Liver (tissue), 9 donors: Measurements from ENCODE around the gene NR6A1. TPM values are rescaled to one million over a fixed set of nuclear protein-coding genes. Genes with fewer than 3 reads are reported as not detected.

Experiments used
- DNase-seq: peaks from one replicate; pipeline ENCODE4 v3.0.0-alpha.2; 2017; ENCODE audit warnings: low spot score
- H3K27ac ChIP-seq, 2 donors: one replicate each; pipeline ENCODE4 v1.7.0; 2013; ENCODE audit warnings: inconsistent platforms in 2 of 2, low read length in 2 of 2, control low read depth in 1 of 2, low read depth in 1 of 2, mild to moderate bottlenecking in 1 of 2
- H3K27me3 ChIP-seq, 4 donors: one replicate each; pipeline versions ENCODE4 v1.6.1 to v1.7.0; 2013; ENCODE audit warnings: low read length in 3 of 4, inconsistent platforms in 1 of 4, mild to moderate bottlenecking in 1 of 4, moderate library complexity in 1 of 4; ENCODE audit not compliant: control insufficient read depth in 4 of 4, insufficient read depth in 4 of 4
- H3K36me3 ChIP-seq, 4 donors: one replicate each; pipeline versions ENCODE4 v1.6.1 to v1.7.0; 2013; ENCODE audit warnings: low read length in 3 of 4, mild to moderate bottlenecking in 3 of 4, low read depth in 1 of 4, moderate library complexity in 1 of 4; ENCODE audit not compliant: control insufficient read depth in 4 of 4, insufficient read depth in 3 of 4
- H3K4me1 ChIP-seq, 4 donors: one replicate each; pipeline versions ENCODE4 v1.6.1 to v1.7.0; 2013; ENCODE audit warnings: low read length in 3 of 4, mild to moderate bottlenecking in 3 of 4, moderate library complexity in 1 of 4; ENCODE audit not compliant: control insufficient read depth in 4 of 4, insufficient read depth in 4 of 4
- H3K4me3 ChIP-seq, 3 donors: one replicate each; pipeline versions ENCODE4 v1.6.1 to v1.7.0; 2013; ENCODE audit warnings: low read length in 3 of 3, control low read depth in 1 of 3, low read depth in 1 of 3, mild to moderate bottlenecking in 1 of 3
- H3K9ac ChIP-seq, 2 donors: one replicate each; pipeline ENCODE4 v1.7.0; 2013; ENCODE audit warnings: low read length in 2 of 2, mild to moderate bottlenecking in 2 of 2, moderate library complexity in 2 of 2, control low read depth in 1 of 2, low read depth in 1 of 2
- H3K9me3 ChIP-seq, 4 donors: one replicate each; pipeline versions ENCODE4 v1.6.1 to v1.7.0; 2013; ENCODE audit warnings: low read length in 3 of 4; ENCODE audit not compliant: control insufficient read depth in 4 of 4
- FOXA1 ChIP-seq: IDR thresholded peaks from 2 replicates; pipeline ENCODE4 v1.6.1; 2016; ENCODE audit warnings: antibody characterized with exemption
- FOXA2 ChIP-seq: IDR thresholded peaks from 2 replicates; pipeline ENCODE4 v1.6.1; 2016; ENCODE audit warnings: antibody characterized with exemption
- GABPA ChIP-seq, 2 donors: IDR thresholded peaks in 1 of 2; conservative IDR thresholded peaks in 1 of 2; 2 replicates each; pipeline ENCODE4 v1.6.1; 2016; ENCODE audit warnings: antibody characterized with exemption in 2 of 2, mild to moderate bottlenecking in 1 of 2, moderate library complexity in 1 of 2
- HNF4A ChIP-seq, 2 donors: conservative IDR thresholded peaks; 2 replicates each; pipeline ENCODE4 v1.6.1; 2016; ENCODE audit warnings: antibody characterized with exemption in 2 of 2, mild to moderate bottlenecking in 2 of 2
- HNF4G ChIP-seq: IDR thresholded peaks from 2 replicates; pipeline ENCODE4 v1.6.1; 2016; ENCODE audit warnings: antibody characterized with exemption
- JUND ChIP-seq, 2 donors: IDR thresholded peaks; 2 replicates each; pipeline ENCODE4 v1.6.1; 2016; ENCODE audit warnings: antibody characterized with exemption in 2 of 2
- NR2F2 ChIP-seq: IDR thresholded peaks from 2 replicates; pipeline ENCODE4 v1.6.1; 2016; ENCODE audit warnings: antibody characterized with exemption
- RAD21 ChIP-seq, 2 donors: IDR thresholded peaks; 2 replicates each; pipeline ENCODE4 v1.6.1; 2016; ENCODE audit warnings: antibody characterized with exemption in 2 of 2, mild to moderate bottlenecking in 2 of 2
- RXRA ChIP-seq, 2 donors: IDR thresholded peaks; 2 replicates each; pipeline ENCODE4 v1.6.1; 2017 to 2018; ENCODE audit warnings: antibody characterized with exemption in 2 of 2, mild to moderate bottlenecking in 1 of 2
- SP1 ChIP-seq: IDR thresholded peaks from 2 replicates; pipeline ENCODE4 v1.6.1; 2018; ENCODE audit warnings: antibody characterized with exemption, mild to moderate bottlenecking
- YY1 ChIP-seq: IDR thresholded peaks from 2 replicates; pipeline ENCODE4 v1.6.1; 2016; ENCODE audit warnings: antibody characterized with exemption, mild to moderate bottlenecking
- ZBTB33 ChIP-seq: IDR thresholded peaks from 2 replicates; pipeline ENCODE4 v1.6.1; 2016; ENCODE audit warnings: antibody characterized with exemption
- WGBS: extraction: QIAGEN DNeasy Blood & Tissue Kit; methylation state at CpG from one replicate; pipeline ENCODE4 v1.1.7; 2013; 5-methylcytosine and 5-hydroxymethylcytosine counted together
- polyA plus RNA-seq, 2 donors: library from polyadenylated mRNA; stranded (reverse) in 1 of 2; unstranded in 1 of 2; fragments of 200-250 nt in 1 of 2; fragments of >200 nt in 1 of 2; fragmentation: Nextera tagmentation in 1 of 2; extraction: Ambion mirVana in 1 of 2; gene quantifications; one replicate each; pipeline versions ENCODE4 v1.2.1 to v1.2.3, GENCODE V29; 2013 to 2015
- total RNA-seq, 2 donors: library from RNA; depleted of rRNA; stranded (reverse); fragments of >200 nt; gene quantifications; one replicate each; pipeline ENCODE4 v1.2.3, GENCODE V29; 2014
- donor health status: healthy.
- donor health status: healthy.
- donor health status: healthy.
- donor health status: healthy.
- donor health status: healthy.

Gene NR6A1
- total and polyA plus RNA-seq, 4 donors: 0.72 to 6.1 (median 2.1) TPM

GRCh38 chr9:124724415-124725067 lies 46.6 kb downstream of the NR6A1 start:
- TF ChIP-seq FOXA2 (peak; percentile 46), YY1 (no peak)
- 17% methylated on average over 3 of the region's 3 CpGs for WGBS
- peak overlapping the region; percentile 41 to 46 for H3K27ac ChIP-seq
- no peaks in the 10 kb centered on the region for H3K36me3 ChIP-seq
- H3K4me3 ChIP-seq: peak overlapping the region in 2 of 3 donors; percentile 11 to 18
- no peak for DNase-seq
- H3K27me3 ChIP-seq: no peaks in the 10 kb centered on the region
- H3K9ac ChIP-seq: peak overlapping the region; percentile 8 to 31
- H3K4me1 ChIP-seq: peaks cover 1 to 26% (median 17%) of the 10 kb centered on the region in 4 donors
- no peaks in the 10 kb centered on the region for H3K9me3 ChIP-seq

- no peak overlapping the region for H3K9ac ChIP-seq
- no peak overlapping the region for H3K27ac ChIP-seq
- no peak for DNase-seq
- H3K9me3 ChIP-seq: no peaks in the 10 kb centered on the region
- WGBS: 86% methylated on average over 2 of the region's 2 CpGs
- H3K4me3 ChIP-seq: no peak overlapping the region
- H3K27me3 ChIP-seq: no peaks in the 10 kb centered on the region
- peaks cover 1 to 26% (median 17%) of the 10 kb centered on the region in 4 donors for H3K4me1 ChIP-seq
- H3K36me3 ChIP-seq: no peaks in the 10 kb centered on the region
- no peak for TF ChIP-seq SP1
- no peak for TF ChIP-seq HNF4A (conservative IDR thresholded peaks at IDR 0.05)
- TF ChIP-seq ZBTB33: no peak
- no peak for TF ChIP-seq JUND (IDR thresholded peaks at IDR 0.05)
- TF ChIP-seq HNF4G: no peak
- TF ChIP-seq FOXA1: no peak
- TF ChIP-seq NR2F2: no peak
- no peak for TF ChIP-seq RAD21 (IDR thresholded peaks at IDR 0.05)
- TF ChIP-seq YY1: no peak
Measured at GRCh38 chr9:124723352-124723751, 47.8 kb downstream of the NR6A1 start.

- no peak for TF ChIP-seq GABPA (IDR thresholded peaks at IDR 0.05 in 1 of 2, conservative IDR thresholded peaks at IDR 0.05 in 1 of 2)
- TF ChIP-seq RXRA (IDR thresholded peaks at IDR 0.05): peak; percentile 35 to 60
- WGBS: 60% methylated on average over 5 of the region's 5 CpGs
Measured at GRCh38 chr9:124721109-124721906, 49.8 kb downstream of the NR6A1 start.

More at GRCh38 chr9:124721109-124721906, 49.8 kb downstream of the NR6A1 start:
- Histone ChIP-seq H3K4me3 (no peak overlapping the region), H3K9me3 (no peaks in the 10 kb centered on the region), H3K36me3 (no peaks in the 10 kb centered on the region), H3K4me1 (peaks cover 1 to 26% (median 17%) of the 10 kb centered on the region in 4 donors), H3K9ac (no peak overlapping the region), H3K27me3 (no peaks in the 10 kb centered on the region), H3K27ac (peak overlapping the region in 1 of 2 donors; percentile 5)
- DNase-seq: no peak
